MM.1S (cell line): Measurements from ENCODE around the gene EPHA5.

Experiments
- DNase-seq: peaks from one replicate; pipeline ENCODE4 v3.0.0-alpha.2; 2015
- H2AFZ ChIP-seq: fragments of 300-600 bp; sonication (generic); 2 replicates; pipeline ENCODE4 v1.6.0; 2016; ENCODE audit warnings: antibody characterized with exemption, low read length
- H3F3A ChIP-seq: fragments of 300-600 bp; sonication (generic); 2 replicates; pipeline ENCODE4 v1.6.1; 2016; ENCODE audit warnings: mild to moderate bottlenecking, antibody characterized with exemption, low read length, moderate library complexity, mixed read lengths; ENCODE audit not compliant: insufficient read depth
- H3K27ac ChIP-seq: fragments of 300-600 bp; sonication (generic); 2 replicates; pipeline ENCODE4 v1.5.1; 2016; ENCODE audit warnings: mild to moderate bottlenecking, low read length
- H3K27me3 ChIP-seq: fragments of 300-600 bp; sonication (generic); replicated peaks from 2 replicates; pipeline ENCODE4 v1.6.0; 2016; ENCODE audit warnings: low read length; ENCODE audit not compliant: insufficient read depth
- H3K36me3 ChIP-seq: fragments of 300-600 bp; sonication (generic); replicated peaks from 2 replicates; pipeline ENCODE4 v1.6.1; 2016; ENCODE audit warnings: mild to moderate bottlenecking, low read length, mixed read lengths; ENCODE audit not compliant: insufficient read depth
- H3K4me1 ChIP-seq: fragments of 300-600 bp; sonication (generic); 2 replicates; pipeline ENCODE4 v1.6.1; 2016; ENCODE audit warnings: low read length, mixed read lengths
- H3K4me2 ChIP-seq: fragments of 300-600 bp; sonication (generic); 2 replicates; pipeline ENCODE4 v1.6.0; 2016; ENCODE audit warnings: low read depth, low read length
- H3K4me3 ChIP-seq: fragments of 300-600 bp; sonication (generic); 2 replicates; pipeline ENCODE4 v1.5.1; 2016; ENCODE audit warnings: low read length, mixed read lengths
- H3K79me2 ChIP-seq: fragments of 300-600 bp; sonication (generic); 2 replicates; pipeline ENCODE4 v1.6.1; 2016; ENCODE audit warnings: mixed run types, low read length, mixed read lengths
- H3K9ac ChIP-seq: fragments of 300-600 bp; sonication (generic); 2 replicates; pipeline ENCODE4 v1.6.1; 2016; ENCODE audit warnings: low read length, mixed read lengths
- H3K9me2 ChIP-seq: fragments of 300-600 bp; sonication (generic); replicated peaks from 2 replicates; pipeline ENCODE4 v1.6.1; 2016; ENCODE audit warnings: mild to moderate bottlenecking, low read length, mixed read lengths; ENCODE audit not compliant: insufficient read depth
- H3K9me3 ChIP-seq: fragments of 300-600 bp; sonication (generic); replicated peaks from 2 replicates; pipeline ENCODE4 v1.6.1; 2016; ENCODE audit warnings: mild to moderate bottlenecking, low read length, mixed read lengths; ENCODE audit not compliant: insufficient read depth
- H4K20me1 ChIP-seq: fragments of 300-600 bp; sonication (generic); 2 replicates; pipeline ENCODE4 v1.6.1; 2016; ENCODE audit warnings: mild to moderate bottlenecking, low read length, moderate library complexity, mixed read lengths; ENCODE audit not compliant: insufficient read depth
- CTCF ChIP-seq: fragments of 300-600 bp; sonication (generic); IDR thresholded peaks from 2 replicates; pipeline ENCODE4 v1.5.1; 2016; ENCODE audit warnings: antibody characterized with exemption, low read length, mixed read lengths
- EZH2 ChIP-seq: fragments of 300-600 bp; sonication (generic); optimal IDR thresholded peaks from 2 replicates; pipeline ENCODE3; 2017; ENCODE audit warnings: low read depth, mild to moderate bottlenecking, antibody characterized with exemption, low read length, mixed read lengths
- EZH2phosphoT487 ChIP-seq: fragments of 300-600 bp; sonication (generic); IDR thresholded peaks from 2 replicates; pipeline ENCODE4 v1.6.1; 2018; ENCODE audit warnings: antibody characterized with exemption, low read length

EPHA5 gene

GRCh38 chr4:65437102-65437501 lies 233.2 kb downstream of the EPHA5 start:
- H3K36me3 ChIP-seq: no peaks in the 10 kb centered on the region
- H3K27ac ChIP-seq: no peak overlapping the region
- H3F3A ChIP-seq: no peaks in the 10 kb centered on the region
- H3K79me2 ChIP-seq: no peaks in the 10 kb centered on the region
- no peaks in the 10 kb centered on the region for H4K20me1 ChIP-seq
- H3K4me1 ChIP-seq: no peaks in the 10 kb centered on the region
- H3K9me2 ChIP-seq: no peaks in the 10 kb centered on the region
- no peak overlapping the region for H3K9ac ChIP-seq
- H3K27me3 ChIP-seq: no peaks in the 10 kb centered on the region
- H2AFZ ChIP-seq: no peak overlapping the region
- no peak overlapping the region for H3K4me2 ChIP-seq
- TF ChIP-seq EZH2phosphoT487: no peak
- no peak for TF ChIP-seq CTCF
- TF ChIP-seq EZH2: no peak
- no peak overlapping the region for H3K4me3 ChIP-seq
- no peaks in the 10 kb centered on the region for H3K9me3 ChIP-seq
- DNase-seq: no peak

- H3K36me3 ChIP-seq: no peaks in the 10 kb centered on the region
- no peak overlapping the region for H3K27ac ChIP-seq
- no peak overlapping the region for H3K9ac ChIP-seq
- TF ChIP-seq EZH2phosphoT487: no peak
- no peak for TF ChIP-seq EZH2
- TF ChIP-seq CTCF: no peak
- H3F3A ChIP-seq: no peaks in the 10 kb centered on the region
- H3K9me2 ChIP-seq: no peaks in the 10 kb centered on the region
- H2AFZ ChIP-seq: no peak overlapping the region
- no peaks in the 10 kb centered on the region for H3K4me1 ChIP-seq
- no peaks in the 10 kb centered on the region for H3K27me3 ChIP-seq
- H3K9me3 ChIP-seq: no peaks in the 10 kb centered on the region
- no peaks in the 10 kb centered on the region for H3K79me2 ChIP-seq
- no peak for DNase-seq
- no peak overlapping the region for H3K4me3 ChIP-seq
- no peak overlapping the region for H3K4me2 ChIP-seq
- H4K20me1 ChIP-seq: no peaks in the 10 kb centered on the region
These were observed 248.2 kb downstream of the EPHA5 start for GRCh38 chr4:65422109-65422508.

- Histone ChIP-seq H4K20me1 (no peaks in the 10 kb centered on the region), H3F3A (no peaks in the 10 kb centered on the region), H3K4me1 (no peaks in the 10 kb centered on the region), H3K9me2 (no peaks in the 10 kb centered on the region), H3K27ac (no peak overlapping the region), H3K9me3 (no peaks in the 10 kb centered on the region), H3K4me2 (no peak overlapping the region), H2AFZ (no peak overlapping the region), H3K4me3 (no peak overlapping the region), H3K27me3 (no peaks in the 10 kb centered on the region), H3K9ac (no peak overlapping the region), H3K36me3 (no peaks in the 10 kb centered on the region), H3K79me2 (no peaks in the 10 kb centered on the region)
- TF ChIP-seq EZH2: no peak
- TF ChIP-seq CTCF: no peak
- TF ChIP-seq EZH2phosphoT487: no peak
- no peak for DNase-seq
These were observed 250.3 kb downstream of the EPHA5 start for GRCh38 chr4:65420036-65420435.

GRCh38 chr4:65416891-65417290 lies 253.4 kb downstream of the EPHA5 start:
- no peaks in the 10 kb centered on the region for H3K9me2 ChIP-seq
- no peak overlapping the region for H3K9ac ChIP-seq
- no peak overlapping the region for H3K4me3 ChIP-seq
- no peaks in the 10 kb centered on the region for H3K4me1 ChIP-seq
- no peak overlapping the region for H3K27ac ChIP-seq
- no peaks in the 10 kb centered on the region for H3K79me2 ChIP-seq
- DNase-seq: no peak
- H3F3A ChIP-seq: no peaks in the 10 kb centered on the region
- no peaks in the 10 kb centered on the region for H3K9me3 ChIP-seq
- H3K4me2 ChIP-seq: no peak overlapping the region
- no peak for TF ChIP-seq CTCF
- TF ChIP-seq EZH2: no peak
- TF ChIP-seq EZH2phosphoT487: no peak
- no peak overlapping the region for H2AFZ ChIP-seq
- no peaks in the 10 kb centered on the region for H3K36me3 ChIP-seq
- H3K27me3 ChIP-seq: no peaks in the 10 kb centered on the region
- H4K20me1 ChIP-seq: no peaks in the 10 kb centered on the region
